ENCODE data around the gene RAB29.
A peak's percentile ranks its signal among the peaks of the same experiment; 100 is the strongest.

Gene RAB29

DNA sequence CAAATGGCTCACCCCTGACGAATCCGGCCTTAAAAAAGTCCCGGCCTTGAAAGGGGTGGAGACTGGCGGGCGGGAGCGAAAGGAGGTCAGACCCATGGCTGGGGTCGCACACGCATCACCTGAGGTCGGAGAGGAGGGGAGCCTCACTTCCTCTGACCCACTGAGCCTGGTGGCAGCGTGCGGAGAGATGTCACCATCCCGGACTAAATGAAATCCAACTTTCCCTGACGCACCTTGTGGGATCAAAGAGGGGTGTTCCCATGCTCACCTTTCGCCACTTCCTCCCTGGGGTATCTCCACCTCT lies 38.4 kb upstream of the RAB29 start:
- TF ChIP-seq, protein P1, sequence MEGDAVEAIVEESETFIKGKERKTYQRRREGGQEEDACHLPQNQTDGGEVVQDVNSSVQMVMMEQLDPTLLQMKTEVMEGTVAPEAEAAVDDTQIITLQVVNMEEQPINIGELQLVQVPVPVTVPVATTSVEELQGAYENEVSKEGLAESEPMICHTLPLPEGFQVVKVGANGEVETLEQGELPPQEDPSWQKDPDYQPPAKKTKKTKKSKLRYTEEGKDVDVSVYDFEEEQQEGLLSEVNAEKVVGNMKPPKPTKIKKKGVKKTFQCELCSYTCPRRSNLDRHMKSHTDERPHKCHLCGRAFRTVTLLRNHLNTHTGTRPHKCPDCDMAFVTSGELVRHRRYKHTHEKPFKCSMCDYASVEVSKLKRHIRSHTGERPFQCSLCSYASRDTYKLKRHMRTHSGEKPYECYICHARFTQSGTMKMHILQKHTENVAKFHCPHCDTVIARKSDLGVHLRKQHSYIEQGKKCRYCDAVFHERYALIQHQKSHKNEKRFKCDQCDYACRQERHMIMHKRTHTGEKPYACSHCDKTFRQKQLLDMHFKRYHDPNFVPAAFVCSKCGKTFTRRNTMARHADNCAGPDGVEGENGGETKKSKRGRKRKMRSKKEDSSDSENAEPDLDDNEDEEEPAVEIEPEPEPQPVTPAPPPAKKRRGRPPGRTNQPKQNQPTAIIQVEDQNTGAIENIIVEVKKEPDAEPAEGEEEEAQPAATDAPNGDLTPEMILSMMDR (IDR thresholded peaks at IDR 0.05; ENCODE audit: unreplicated experiment in 3 of 3) = no peak
- Mint-ChIP-seq H3K4me1 (peaks cover 65% of the 10 kb centered on the region), H3K4me3 (peak overlapping the region; percentile 93 to 98 (median 94)), H3K36me3 (ENCODE audit: low read depth) (peaks cover 18% of the 10 kb centered on the region), H3K9me3 (no peaks in the 10 kb centered on the region), H3K27me3 (ENCODE audit: low read depth) (no peaks in the 10 kb centered on the region), H3K27ac (peak overlapping the region; percentile 54 to 83 (median 83))

DNA sequence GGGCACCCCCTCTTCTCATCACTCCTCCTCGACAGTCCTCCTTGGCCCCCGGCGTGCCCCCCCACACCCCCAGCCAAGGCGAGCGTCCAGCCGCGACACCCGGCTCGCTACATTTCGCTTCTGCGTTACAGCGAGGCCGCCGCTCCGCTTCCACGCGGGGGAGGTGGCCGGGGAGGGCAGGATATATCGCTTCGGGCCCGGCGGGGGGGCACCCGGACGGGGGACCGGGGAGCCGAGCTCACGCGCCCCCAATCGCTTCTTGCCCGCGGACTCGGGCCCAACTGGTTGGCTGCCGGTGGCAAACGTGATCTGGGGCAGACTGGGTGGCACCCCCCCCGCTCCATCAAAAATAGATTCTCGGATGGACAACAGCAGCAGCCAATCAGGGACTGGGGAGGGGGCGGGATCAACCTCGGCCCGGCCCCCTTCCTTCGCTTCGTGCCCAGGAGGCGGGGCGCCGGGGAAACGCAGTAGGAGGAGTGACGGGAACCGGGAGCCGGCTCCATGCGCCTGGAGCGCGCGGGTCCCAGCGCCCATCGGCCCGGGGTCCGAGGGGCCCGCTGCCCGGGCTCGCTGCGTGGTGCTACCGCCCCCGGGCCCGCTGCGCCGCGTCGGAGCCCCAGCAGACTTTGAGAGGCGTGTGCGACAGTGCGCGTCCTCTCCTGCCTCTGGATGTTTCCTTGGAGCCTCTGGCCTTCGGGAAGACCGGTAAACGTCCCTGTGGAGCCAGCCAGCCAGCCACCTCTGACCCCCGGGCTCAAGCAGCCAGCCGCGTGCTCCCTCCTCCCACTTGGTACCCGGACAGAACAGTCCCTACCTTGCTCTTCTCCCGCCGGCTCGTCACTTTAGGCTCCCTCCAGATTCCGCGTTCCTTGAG lies 37.8 kb upstream of the RAB29 start, which contains the start of gene SLC41A1:
TSS of gene SLC41A1 (minus strand) at position 321 of the 877 bp plus-strand sequence. CDS start 2,757 bp downstream, outside the sequence.
- Mint-ChIP-seq H3K4me1 (peaks cover 71% of the 10 kb centered on the region), H3K9me3 (no peaks in the 10 kb centered on the region), H3K4me3 (peak within 1 kb of the TSS; percentile 93 to 98 (median 94)), H3K27ac (peak within 1 kb of the TSS; percentile 83 to 89 (median 85)), H3K27me3 (ENCODE audit: low read depth) (no peaks in the 10 kb centered on the region), H3K36me3 (ENCODE audit: low read depth) (peaks cover 24% of the 10 kb centered on the region)
- TF ChIP-seq, protein P1 (IDR thresholded peaks at IDR 0.05; ENCODE audit: unreplicated experiment in 3 of 3) = no peak

DNA sequence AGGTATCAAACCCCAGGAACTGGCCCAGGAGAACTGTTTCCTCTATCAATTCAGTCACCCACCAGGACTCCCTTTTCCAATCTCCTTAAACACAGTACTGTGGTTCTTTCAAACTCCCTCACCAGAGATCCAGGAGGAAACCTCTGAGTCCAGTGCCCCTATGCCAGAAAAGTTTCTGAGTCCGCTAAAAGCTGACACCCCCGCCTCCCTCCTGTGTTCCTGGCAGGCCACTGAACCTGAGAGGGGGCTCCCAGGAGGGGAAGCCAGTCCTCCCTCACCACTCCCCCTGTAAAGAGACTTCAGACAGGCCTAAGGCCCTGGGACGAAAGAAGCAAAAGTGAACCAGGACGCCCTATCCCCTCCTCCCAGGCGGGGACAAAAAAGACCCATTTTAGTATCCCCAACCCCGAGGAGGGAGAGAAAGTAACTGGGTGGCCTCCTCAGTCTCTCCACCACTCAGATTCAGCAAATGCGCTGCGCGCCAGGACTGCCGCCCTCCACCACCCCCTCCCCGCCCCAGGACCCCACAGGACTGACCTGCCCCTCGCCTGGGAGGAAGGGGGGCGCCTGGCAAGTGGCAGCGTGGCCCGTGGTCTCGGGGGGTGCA lies 37.1 kb upstream of the RAB29 start:
- TF ChIP-seq, protein P1 (IDR thresholded peaks at IDR 0.05; ENCODE audit: unreplicated experiment in 3 of 3) = no peak
- no peaks in the 10 kb centered on the region for H3K27me3 Mint-ChIP-seq (ENCODE audit: low read depth)
- peaks cover 26% of the 10 kb centered on the region for H3K36me3 Mint-ChIP-seq (ENCODE audit: low read depth)
- H3K27ac Mint-ChIP-seq = peak overlapping the region; percentile 64 to 89 (median 85)
- peak overlapping the region; percentile 93 to 98 (median 94) for H3K4me3 Mint-ChIP-seq
- peaks cover 70% of the 10 kb centered on the region for H3K4me1 Mint-ChIP-seq
- H3K9me3 Mint-ChIP-seq = no peaks in the 10 kb centered on the region

DNA sequence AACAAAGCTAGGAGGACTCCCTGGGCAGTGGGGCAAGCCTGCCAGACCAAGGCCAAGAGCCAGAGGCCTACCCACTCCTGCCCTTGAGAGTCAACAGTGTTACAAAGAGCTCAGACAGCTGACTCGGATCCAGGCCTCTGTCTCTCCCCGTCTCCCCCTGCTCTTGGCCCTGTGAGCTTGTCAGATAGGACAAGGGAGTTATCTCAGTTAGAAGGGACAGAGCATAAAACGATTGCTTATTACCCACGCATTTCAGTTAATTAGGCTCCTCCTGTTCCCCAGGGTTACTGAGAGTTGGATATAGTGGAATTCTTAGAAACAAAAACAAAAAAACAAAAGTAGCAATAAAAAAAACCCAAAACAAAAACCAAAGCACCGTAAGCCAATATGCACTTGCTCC lies 36.4 kb upstream of the RAB29 start:
- H3K9me3 Mint-ChIP-seq = no peaks in the 10 kb centered on the region
- TF ChIP-seq, protein P1 (IDR thresholded peaks at IDR 0.05; ENCODE audit: unreplicated experiment in 3 of 3) = no peak
- H3K36me3 Mint-ChIP-seq (ENCODE audit: low read depth) = peaks cover 29% of the 10 kb centered on the region
- H3K27me3 Mint-ChIP-seq (ENCODE audit: low read depth) = no peaks in the 10 kb centered on the region
- H3K4me3 Mint-ChIP-seq = peak overlapping the region; percentile 93 to 98 (median 94)
- peak overlapping the region; percentile 64 to 89 (median 85) for H3K27ac Mint-ChIP-seq
- peaks cover 66% of the 10 kb centered on the region for H3K4me1 Mint-ChIP-seq

DNA sequence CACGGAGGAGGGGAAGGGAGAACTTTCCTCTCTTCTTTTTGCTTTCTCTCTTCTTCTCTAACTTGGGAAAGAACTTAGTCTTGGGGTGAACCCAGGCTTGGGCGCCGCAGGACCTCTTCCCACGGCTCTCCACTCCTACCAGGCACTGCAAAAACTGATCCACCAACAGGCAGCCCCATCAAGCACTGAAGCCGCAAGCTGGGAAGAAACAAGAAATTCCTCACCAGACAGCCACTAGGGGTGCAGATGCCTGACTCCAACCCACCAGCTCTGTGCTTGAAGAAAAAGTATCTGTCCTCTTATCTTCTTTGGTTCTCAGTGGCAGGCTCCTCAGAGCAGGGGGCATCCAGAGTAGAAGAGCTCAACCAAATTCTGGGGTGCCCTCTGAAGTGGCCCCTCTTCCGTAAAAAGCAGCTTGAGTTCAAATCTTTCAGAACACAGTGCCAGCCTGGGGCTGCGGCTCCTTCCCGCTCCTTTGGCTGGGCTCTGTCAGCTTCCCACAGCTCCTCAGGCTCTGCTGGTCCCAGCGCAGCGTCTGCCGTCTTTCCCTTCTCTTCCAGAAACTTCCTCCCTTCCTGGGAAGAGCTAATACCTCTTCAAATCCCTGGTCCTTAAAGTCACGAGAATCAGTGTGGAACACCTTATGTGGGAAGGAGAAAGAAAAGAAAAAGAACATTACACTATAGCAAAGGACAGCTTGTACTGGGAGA lies 35.3 kb upstream of the RAB29 start:
- peak overlapping the region in 2 of 3 experiments; percentile 85 to 89 for H3K27ac Mint-ChIP-seq
- TF ChIP-seq, protein P1 (IDR thresholded peaks at IDR 0.05; ENCODE audit: unreplicated experiment in 3 of 3) = peak in 2 of 3 experiments; percentile 30 to 35
- peaks cover 66% of the 10 kb centered on the region for H3K4me1 Mint-ChIP-seq
- no peaks in the 10 kb centered on the region for H3K27me3 Mint-ChIP-seq (ENCODE audit: low read depth)
- peaks cover 35% of the 10 kb centered on the region for H3K36me3 Mint-ChIP-seq (ENCODE audit: low read depth)
- peak overlapping the region; percentile 93 to 98 (median 94) for H3K4me3 Mint-ChIP-seq
- H3K9me3 Mint-ChIP-seq = no peaks in the 10 kb centered on the region

Data from nephron (organoid).